Nephron (organoid): ENCODE data around the gene LGALS3BP.

ENCODE experiments used
- H3K27ac Mint-ChIP-seq, 3 experiments: 2 replicates each; pipeline ENCODE4 v1.8.0; 2020; ENCODE audit warnings: mixed read lengths in 3 of 3, mild to moderate bottlenecking in 2 of 3, moderate library complexity in 1 of 3
- H3K27me3 Mint-ChIP-seq: 2 replicates; pipeline ENCODE4 v1.8.0; 2021; ENCODE audit warnings: low read depth, mild to moderate bottlenecking, moderate library complexity, mixed read lengths
- H3K36me3 Mint-ChIP-seq: 2 replicates; pipeline ENCODE4 v1.8.0; 2020; ENCODE audit warnings: low read depth, mixed read lengths
- H3K4me1 Mint-ChIP-seq: 2 replicates; pipeline ENCODE4 v1.8.0; 2020; ENCODE audit warnings: mixed read lengths
- H3K4me3 Mint-ChIP-seq, 3 experiments: 2 replicates each; pipeline ENCODE4 v1.8.0; 2020; ENCODE audit warnings: mild to moderate bottlenecking in 3 of 3, mixed read lengths in 3 of 3, moderate library complexity in 2 of 3
- H3K9me3 Mint-ChIP-seq: 2 replicates; pipeline ENCODE4 v1.8.0; 2020; ENCODE audit warnings: mixed read lengths
- TF ChIP-seq, protein P1 (sequence below), 3 experiments: fragments of 200-600 bp; sonication (generic); IDR thresholded peaks; one replicate each; pipeline ENCODE4 v1.5.0; 2021; ENCODE audit warnings: antibody characterized with exemption in 3 of 3; ENCODE audit not compliant: unreplicated experiment in 3 of 3

Gene LGALS3BP

DNA sequence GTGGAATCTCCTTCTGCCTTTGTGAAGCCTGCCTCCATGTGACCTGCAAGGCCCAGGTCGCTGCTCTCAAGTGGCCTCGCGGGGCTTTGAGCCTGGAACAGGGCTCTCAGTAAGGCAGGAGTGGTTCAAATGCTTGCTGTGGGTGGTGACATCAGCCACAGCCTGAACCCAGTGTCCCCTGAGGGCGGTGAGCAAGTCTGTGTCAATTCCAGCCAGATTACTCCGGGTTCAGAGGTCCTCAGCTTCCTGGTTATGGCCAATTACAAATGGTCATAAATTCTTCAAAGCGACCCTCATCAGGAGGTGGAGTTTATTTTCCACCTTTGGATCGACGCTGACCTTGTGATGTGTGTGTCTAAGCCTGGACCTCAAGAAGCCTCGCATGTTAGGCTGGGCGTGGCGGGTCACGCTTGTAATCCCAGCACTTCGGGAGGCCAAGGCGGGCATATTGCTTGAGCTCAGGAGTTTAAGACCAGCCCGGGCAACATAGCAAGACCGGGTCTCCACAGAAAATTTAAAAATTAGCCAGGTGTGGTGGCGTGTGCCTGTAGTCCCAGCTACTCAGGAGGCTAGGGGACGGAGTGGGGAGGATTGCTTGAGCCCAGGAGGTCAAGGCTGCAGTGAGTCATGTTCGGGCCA lies 17.3 kb downstream of the LGALS3BP start:
- Mint-ChIP-seq H3K4me1 (peaks cover 9% of the 10 kb centered on the region), H3K4me3 (no peak overlapping the region), H3K27ac (no peak overlapping the region), H3K27me3 (peaks cover 12% of the 10 kb centered on the region), H3K36me3 (no peaks in the 10 kb centered on the region), H3K9me3 (no peaks in the 10 kb centered on the region)
- TF ChIP-seq, protein P1, sequence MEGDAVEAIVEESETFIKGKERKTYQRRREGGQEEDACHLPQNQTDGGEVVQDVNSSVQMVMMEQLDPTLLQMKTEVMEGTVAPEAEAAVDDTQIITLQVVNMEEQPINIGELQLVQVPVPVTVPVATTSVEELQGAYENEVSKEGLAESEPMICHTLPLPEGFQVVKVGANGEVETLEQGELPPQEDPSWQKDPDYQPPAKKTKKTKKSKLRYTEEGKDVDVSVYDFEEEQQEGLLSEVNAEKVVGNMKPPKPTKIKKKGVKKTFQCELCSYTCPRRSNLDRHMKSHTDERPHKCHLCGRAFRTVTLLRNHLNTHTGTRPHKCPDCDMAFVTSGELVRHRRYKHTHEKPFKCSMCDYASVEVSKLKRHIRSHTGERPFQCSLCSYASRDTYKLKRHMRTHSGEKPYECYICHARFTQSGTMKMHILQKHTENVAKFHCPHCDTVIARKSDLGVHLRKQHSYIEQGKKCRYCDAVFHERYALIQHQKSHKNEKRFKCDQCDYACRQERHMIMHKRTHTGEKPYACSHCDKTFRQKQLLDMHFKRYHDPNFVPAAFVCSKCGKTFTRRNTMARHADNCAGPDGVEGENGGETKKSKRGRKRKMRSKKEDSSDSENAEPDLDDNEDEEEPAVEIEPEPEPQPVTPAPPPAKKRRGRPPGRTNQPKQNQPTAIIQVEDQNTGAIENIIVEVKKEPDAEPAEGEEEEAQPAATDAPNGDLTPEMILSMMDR (IDR thresholded peaks at IDR 0.05; ENCODE audit: unreplicated experiment in 3 of 3) = no peak

DNA sequence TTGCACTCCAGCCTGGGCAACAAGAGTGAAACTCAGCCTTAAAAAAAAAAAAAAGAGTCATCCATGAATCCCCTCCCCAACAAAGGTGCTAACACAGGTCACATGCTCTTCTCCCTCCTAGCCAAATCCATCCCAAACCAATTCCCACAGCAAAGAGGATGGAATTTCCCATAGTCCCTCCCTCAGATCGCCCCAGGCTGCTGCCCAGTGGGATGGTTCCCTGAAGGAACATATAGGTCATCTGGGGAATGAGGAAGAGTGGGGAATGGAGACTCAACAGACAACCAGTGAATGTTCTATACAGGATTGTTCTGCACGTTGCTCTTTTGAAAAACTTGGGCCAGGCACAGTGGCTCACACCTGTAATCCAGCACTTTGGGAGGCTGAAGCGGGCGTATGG lies 18.2 kb downstream of the LGALS3BP start:
- H3K27ac Mint-ChIP-seq = peak overlapping the region in 1 of 3 experiments; percentile 15
- no peak overlapping the region for H3K4me3 Mint-ChIP-seq
- TF ChIP-seq, protein P1 (IDR thresholded peaks at IDR 0.05; ENCODE audit: unreplicated experiment in 3 of 3) = no peak
- H3K36me3 Mint-ChIP-seq = no peaks in the 10 kb centered on the region
- H3K4me1 Mint-ChIP-seq = peaks cover 15% of the 10 kb centered on the region
- peaks cover 12% of the 10 kb centered on the region for H3K27me3 Mint-ChIP-seq
- no peaks in the 10 kb centered on the region for H3K9me3 Mint-ChIP-seq

DNA sequence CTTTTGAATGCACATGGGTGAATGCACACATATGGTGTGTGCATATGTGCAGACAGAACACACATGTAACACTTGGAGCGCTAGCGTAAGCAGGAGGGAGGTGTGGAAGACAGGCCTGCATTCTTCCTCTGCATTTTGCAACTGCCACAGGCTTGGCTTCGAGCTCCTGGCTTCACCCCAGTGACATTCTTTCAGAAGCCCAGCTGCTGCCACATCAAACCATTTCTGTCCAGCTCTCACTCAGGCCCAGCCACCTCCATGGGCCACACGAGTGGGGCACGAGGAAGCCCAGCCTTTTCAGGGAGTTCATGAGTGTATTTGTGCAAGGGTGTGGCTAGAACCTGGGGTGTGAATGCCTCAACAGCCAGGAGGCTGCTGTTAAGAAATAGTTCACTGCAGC lies 18.8 kb downstream of the LGALS3BP start:
- H3K27me3 Mint-ChIP-seq = peaks cover 12% of the 10 kb centered on the region
- H3K36me3 Mint-ChIP-seq = no peaks in the 10 kb centered on the region
- TF ChIP-seq, protein P1 (IDR thresholded peaks at IDR 0.05; ENCODE audit: unreplicated experiment in 3 of 3) = no peak
- H3K4me1 Mint-ChIP-seq = peaks cover 15% of the 10 kb centered on the region
- H3K4me3 Mint-ChIP-seq = no peak overlapping the region
- peak overlapping the region in 1 of 3 experiments; percentile 22 for H3K27ac Mint-ChIP-seq
- no peaks in the 10 kb centered on the region for H3K9me3 Mint-ChIP-seq

DNA sequence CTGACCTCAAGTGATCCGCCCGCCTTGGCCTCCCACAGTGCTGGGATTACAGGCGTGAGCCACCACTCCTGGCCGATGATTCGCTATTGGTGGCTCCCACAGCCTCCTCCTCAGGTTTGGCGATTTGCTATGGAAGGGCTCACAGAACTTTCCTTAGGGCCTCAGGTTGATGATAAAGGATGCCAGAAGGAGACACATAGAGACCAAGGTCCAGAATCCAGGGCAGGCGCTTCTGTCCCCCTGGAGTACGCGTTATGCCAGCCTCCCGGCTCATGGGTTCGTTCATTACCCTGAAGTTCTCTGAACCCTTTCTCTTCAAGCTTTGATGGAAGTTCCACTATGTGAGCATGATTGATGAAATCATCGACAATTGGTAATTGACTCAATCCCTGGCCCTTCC lies 19.9 kb downstream of the LGALS3BP start:
- Mint-ChIP-seq H3K36me3 (no peaks in the 10 kb centered on the region), H3K4me1 (peaks cover 10% of the 10 kb centered on the region), H3K4me3 (no peak overlapping the region), H3K9me3 (no peaks in the 10 kb centered on the region), H3K27me3 (peaks cover 15% of the 10 kb centered on the region), H3K27ac (peak overlapping the region in 1 of 3 experiments; percentile 58)
- TF ChIP-seq, protein P1 (IDR thresholded peaks at IDR 0.05; ENCODE audit: unreplicated experiment in 3 of 3) = no peak

DNA sequence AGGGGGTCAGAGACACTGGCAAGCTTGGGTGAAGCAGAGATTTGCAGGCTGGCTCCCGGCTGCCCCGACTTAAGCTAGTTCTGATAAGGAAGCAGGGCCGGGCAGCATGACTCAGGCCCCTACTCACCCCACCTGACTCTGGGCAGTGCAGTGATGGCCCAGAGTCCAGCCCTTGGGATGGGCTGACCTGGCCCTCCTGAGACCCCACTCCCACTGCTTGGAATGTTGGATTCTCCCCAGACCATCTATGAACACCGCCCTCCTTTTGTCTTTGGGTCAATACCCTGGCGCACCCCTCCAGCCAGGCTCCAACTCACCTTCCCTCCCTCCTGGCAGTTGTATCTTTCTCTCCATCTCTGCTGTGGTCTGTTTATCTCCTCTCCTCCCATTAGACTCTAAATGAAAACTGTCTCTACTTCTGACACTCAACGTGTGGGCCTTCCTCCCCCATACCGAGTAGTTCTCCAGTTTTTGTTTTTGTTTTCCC lies 21.0 kb downstream of the LGALS3BP start:
- Mint-ChIP-seq H3K9me3 (no peaks in the 10 kb centered on the region), H3K4me3 (peak overlapping the region in 1 of 3 experiments; percentile 0), H3K4me1 (peaks cover 14% of the 10 kb centered on the region), H3K36me3 (no peaks in the 10 kb centered on the region), H3K27me3 (peaks cover 16% of the 10 kb centered on the region), H3K27ac (peak overlapping the region in 2 of 3 experiments; percentile 82 to 84)
- TF ChIP-seq, protein P1 (IDR thresholded peaks at IDR 0.05; ENCODE audit: unreplicated experiment in 3 of 3) = no peak

DNA sequence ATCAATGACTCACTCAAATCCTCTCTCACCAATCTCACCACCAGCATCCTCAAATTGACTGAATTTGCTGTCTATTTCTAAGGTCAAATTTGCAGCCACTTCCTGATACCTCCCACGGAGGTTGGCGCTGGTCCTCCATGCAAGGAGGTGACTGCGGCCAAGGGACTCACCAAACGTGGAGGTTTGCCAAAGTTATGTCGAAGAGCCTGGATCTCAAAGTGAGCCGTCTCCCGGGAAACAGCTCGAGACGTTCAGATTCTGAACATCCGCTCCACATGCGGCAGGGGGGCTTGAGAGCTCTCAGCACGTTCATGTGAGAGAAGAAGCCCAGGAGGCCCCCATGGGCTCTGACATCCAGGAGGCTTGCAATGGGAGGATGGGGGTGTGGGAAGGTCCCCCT lies 22.6 kb downstream of the LGALS3BP start:
- H3K4me1 Mint-ChIP-seq = peaks cover 30% of the 10 kb centered on the region
- no peaks in the 10 kb centered on the region for H3K9me3 Mint-ChIP-seq
- peaks cover 16% of the 10 kb centered on the region for H3K27me3 Mint-ChIP-seq
- TF ChIP-seq, protein P1 (IDR thresholded peaks at IDR 0.05; ENCODE audit: unreplicated experiment in 3 of 3) = no peak
- H3K27ac Mint-ChIP-seq = peak overlapping the region; percentile 35 to 77 (median 56)
- H3K4me3 Mint-ChIP-seq = no peak overlapping the region
- no peaks in the 10 kb centered on the region for H3K36me3 Mint-ChIP-seq
